ENCODE data around the gene C1orf167. TPM values are rescaled to one million over a fixed set of nuclear protein-coding genes. Genes with fewer than 3 reads are reported as not detected.

The C1orf167 gene
- total and polyA plus RNA-seq, 10 of the 15 experiments (the other 5 are each of a cell fraction or from before 2014, with no cell fraction given), result 0.17 to 0.31 TPM; not detected in 8

- ChIA-PET POLR2A (no interaction called here), RAD21 (ENCODE audit: unreplicated experiment) (no interaction called here), CTCF (no interaction called here), SMC1A (ENCODE audit: uncharacterized antibody, unreplicated experiment) (interaction anchor here (1.1 kb wide), 1 partner anchor 57 kb away, joined by 3 read pairs; no protein-coding TSS in a partner anchor)
- H3K4me2 ChIP-seq (ENCODE audit: control insufficient read depth, insufficient read depth), result no peak overlapping the region
- H2AFZ ChIP-seq (ENCODE audit: control insufficient read depth, low read depth, low read length), result no peak overlapping the region
- H3K4me3 ChIP-seq, result no peak overlapping the region
- intact Hi-C loops (cut with micrococcal nuclease; ENCODE audit: unreplicated experiment) (no loop called here), in situ Hi-C loops (cut with MboI) (no loop called here)
- H3K27ac ChIP-seq (ENCODE audit: control insufficient read depth, insufficient read depth), result no peak overlapping the region
- DNase-seq (ENCODE audit: low read depth, low spot score) (no peak), ATAC-seq (no peak), FAIRE-seq (no peak)
- no peaks in the 10 kb centered on the region for H3K79me2 ChIP-seq (ENCODE audit: control insufficient read depth, insufficient read depth, low read length)
- no peak overlapping the region for H3K9ac ChIP-seq (ENCODE audit: control insufficient read depth, insufficient read depth, low read length)
- WGBS (ENCODE audit: insufficient coverage, insufficient replicate concordance, low lambda C conversion rate, missing lambda C conversion rate), result 89% methylated on average over 19 of the region's 19 CpGs
- no TSS peak for BruUV-seq (replicated peaks)
- H4K20me1 ChIP-seq (ENCODE audit: control insufficient read depth, insufficient read depth), result no peaks in the 10 kb centered on the region
- H3K36me3 ChIP-seq (ENCODE audit: control insufficient read depth in 2 of 2, insufficient read depth in 2 of 2, low read length in 1 of 2), result peaks cover 0 to 3% of the 10 kb centered on the region in 2 experiments; a peak in 2 of 4 replicates
- no peaks in the 10 kb centered on the region for H3K27me3 ChIP-seq (replicated peaks in 1 of 2; ENCODE audit: control insufficient read depth in 2 of 2, insufficient read depth in 2 of 2, low read length in 1 of 2)
- H3K9me3 ChIP-seq (replicated peaks; ENCODE audit: control insufficient read depth, insufficient read depth, low read length), result no peaks in the 10 kb centered on the region
- H3K4me1 ChIP-seq (ENCODE audit: control insufficient read depth, insufficient read depth, low read length), result no peaks in the 10 kb centered on the region; the same call in 1 of the 2 replicates
- TF ChIP-seq IKZF1 (conservative IDR thresholded peaks at IDR 0.05) (no peak), BMI1 (IDR thresholded peaks at IDR 0.05; ENCODE audit: borderline replicate concordance) (no peak), WRNIP1 (IDR thresholded peaks at IDR 0.05; ENCODE audit: borderline replicate concordance, low read depth, low read length) (no peak), SPI1 (IDR thresholded peaks at IDR 0.05; ENCODE audit: borderline replicate concordance, insufficient read depth, low read depth, low read length) (no peak), POLR2A (IDR thresholded peaks at IDR 0.05; ENCODE audit: low read depth, low read length) (no peak), TARDBP (IDR thresholded peaks at IDR 0.05; ENCODE audit: borderline replicate concordance) (no peak), ZSCAN29 (IDR thresholded peaks at IDR 0.05) (no peak), JUND (IDR thresholded peaks at IDR 0.05; ENCODE audit: low read depth, low read length) (no peak), SUPT20H (IDR thresholded peaks at IDR 0.05; ENCODE audit: borderline replicate concordance, control insufficient read depth, low read depth, low read length) (no peak), PAX8 (IDR thresholded peaks at IDR 0.05) (no peak), NBN (IDR thresholded peaks at IDR 0.05) (no peak)
- TF ChIP-seq, protein P1, sequence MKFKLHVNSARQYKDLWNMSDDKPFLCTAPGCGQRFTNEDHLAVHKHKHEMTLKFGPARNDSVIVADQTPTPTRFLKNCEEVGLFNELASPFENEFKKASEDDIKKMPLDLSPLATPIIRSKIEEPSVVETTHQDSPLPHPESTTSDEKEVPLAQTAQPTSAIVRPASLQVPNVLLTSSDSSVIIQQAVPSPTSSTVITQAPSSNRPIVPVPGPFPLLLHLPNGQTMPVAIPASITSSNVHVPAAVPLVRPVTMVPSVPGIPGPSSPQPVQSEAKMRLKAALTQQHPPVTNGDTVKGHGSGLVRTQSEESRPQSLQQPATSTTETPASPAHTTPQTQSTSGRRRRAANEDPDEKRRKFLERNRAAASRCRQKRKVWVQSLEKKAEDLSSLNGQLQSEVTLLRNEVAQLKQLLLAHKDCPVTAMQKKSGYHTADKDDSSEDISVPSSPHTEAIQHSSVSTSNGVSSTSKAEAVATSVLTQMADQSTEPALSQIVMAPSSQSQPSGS (IDR thresholded peaks at IDR 0.05; ENCODE audit: low read length), result no peak
- TF ChIP-seq, protein P2, sequence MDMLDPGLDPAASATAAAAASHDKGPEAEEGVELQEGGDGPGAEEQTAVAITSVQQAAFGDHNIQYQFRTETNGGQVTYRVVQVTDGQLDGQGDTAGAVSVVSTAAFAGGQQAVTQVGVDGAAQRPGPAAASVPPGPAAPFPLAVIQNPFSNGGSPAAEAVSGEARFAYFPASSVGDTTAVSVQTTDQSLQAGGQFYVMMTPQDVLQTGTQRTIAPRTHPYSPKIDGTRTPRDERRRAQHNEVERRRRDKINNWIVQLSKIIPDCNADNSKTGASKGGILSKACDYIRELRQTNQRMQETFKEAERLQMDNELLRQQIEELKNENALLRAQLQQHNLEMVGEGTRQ (IDR thresholded peaks at IDR 0.05; ENCODE audit: borderline replicate concordance, low read depth, low read length), result no peak
- TF ChIP-seq, protein P3, sequence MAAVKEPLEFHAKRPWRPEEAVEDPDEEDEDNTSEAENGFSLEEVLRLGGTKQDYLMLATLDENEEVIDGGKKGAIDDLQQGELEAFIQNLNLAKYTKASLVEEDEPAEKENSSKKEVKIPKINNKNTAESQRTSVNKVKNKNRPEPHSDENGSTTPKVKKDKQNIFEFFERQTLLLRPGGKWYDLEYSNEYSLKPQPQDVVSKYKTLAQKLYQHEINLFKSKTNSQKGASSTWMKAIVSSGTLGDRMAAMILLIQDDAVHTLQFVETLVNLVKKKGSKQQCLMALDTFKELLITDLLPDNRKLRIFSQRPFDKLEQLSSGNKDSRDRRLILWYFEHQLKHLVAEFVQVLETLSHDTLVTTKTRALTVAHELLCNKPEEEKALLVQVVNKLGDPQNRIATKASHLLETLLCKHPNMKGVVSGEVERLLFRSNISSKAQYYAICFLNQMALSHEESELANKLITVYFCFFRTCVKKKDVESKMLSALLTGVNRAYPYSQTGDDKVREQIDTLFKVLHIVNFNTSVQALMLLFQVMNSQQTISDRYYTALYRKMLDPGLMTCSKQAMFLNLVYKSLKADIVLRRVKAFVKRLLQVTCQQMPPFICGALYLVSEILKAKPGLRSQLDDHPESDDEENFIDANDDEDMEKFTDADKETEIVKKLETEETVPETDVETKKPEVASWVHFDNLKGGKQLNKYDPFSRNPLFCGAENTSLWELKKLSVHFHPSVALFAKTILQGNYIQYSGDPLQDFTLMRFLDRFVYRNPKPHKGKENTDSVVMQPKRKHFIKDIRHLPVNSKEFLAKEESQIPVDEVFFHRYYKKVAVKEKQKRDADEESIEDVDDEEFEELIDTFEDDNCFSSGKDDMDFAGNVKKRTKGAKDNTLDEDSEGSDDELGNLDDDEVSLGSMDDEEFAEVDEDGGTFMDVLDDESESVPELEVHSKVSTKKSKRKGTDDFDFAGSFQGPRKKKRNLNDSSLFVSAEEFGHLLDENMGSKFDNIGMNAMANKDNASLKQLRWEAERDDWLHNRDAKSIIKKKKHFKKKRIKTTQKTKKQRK (IDR thresholded peaks at IDR 0.05; ENCODE audit: low read depth, low read length), result no peak
- TF ChIP-seq, protein P4, sequence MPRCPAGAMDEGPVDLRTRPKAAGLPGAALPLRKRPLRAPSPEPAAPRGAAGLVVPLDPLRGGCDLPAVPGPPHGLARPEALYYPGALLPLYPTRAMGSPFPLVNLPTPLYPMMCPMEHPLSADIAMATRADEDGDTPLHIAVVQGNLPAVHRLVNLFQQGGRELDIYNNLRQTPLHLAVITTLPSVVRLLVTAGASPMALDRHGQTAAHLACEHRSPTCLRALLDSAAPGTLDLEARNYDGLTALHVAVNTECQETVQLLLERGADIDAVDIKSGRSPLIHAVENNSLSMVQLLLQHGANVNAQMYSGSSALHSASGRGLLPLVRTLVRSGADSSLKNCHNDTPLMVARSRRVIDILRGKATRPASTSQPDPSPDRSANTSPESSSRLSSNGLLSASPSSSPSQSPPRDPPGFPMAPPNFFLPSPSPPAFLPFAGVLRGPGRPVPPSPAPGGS (IDR thresholded peaks at IDR 0.05; ENCODE audit: borderline replicate concordance, insufficient read depth, low read depth, low read length, poor library complexity, severe bottlenecking), result no peak
Observed at GRCh38 chr1:11794446-11795237, 32.6 kb downstream of the C1orf167 start.
